ENCODE results near the gene PIP5K1B.

GRCh38 chr9:68741234-68741633 is 36.2 kb downstream of the PIP5K1B start:
- TF ChIP-seq CTCF (IDR thresholded peaks at IDR 0.05; ENCODE audit: low read depth, low read length, poor library complexity, severe bottlenecking) = no peak
- no peak for TF ChIP-seq EZH2phosphoT487 (IDR thresholded peaks at IDR 0.05; ENCODE audit: borderline replicate concordance, low read length)
